Neuronal stem cell (in vitro differentiated cells): Measurements from ENCODE around the gene GARS1.

ENCODE experiments used
- DNase-seq: peaks from one replicate; pipeline ENCODE4 v3.0.0-alpha.2; 2013; ENCODE audit warnings: low spot score
- H2AFZ ChIP-seq: one replicate; pipeline ENCODE4 v1.6.1; 2013; ENCODE audit warnings: mild to moderate bottlenecking, low read length, inconsistent platforms
- H2AK5ac ChIP-seq: 2 replicates; pipeline ENCODE4 v1.6.1; 2013; ENCODE audit warnings: low read depth, mild to moderate bottlenecking, inconsistent platforms, low read length, moderate library complexity, mixed read lengths
- H2BK120ac ChIP-seq: 2 replicates; pipeline ENCODE4 v1.6.1; 2013; ENCODE audit warnings: low read depth, mild to moderate bottlenecking, inconsistent platforms, low read length, moderate library complexity, mixed read lengths
- H2BK12ac ChIP-seq: one replicate; pipeline ENCODE4 v1.6.1; 2013; ENCODE audit warnings: low read length, inconsistent platforms
- H2BK15ac ChIP-seq: 2 replicates; pipeline ENCODE4 v1.6.1; 2013; ENCODE audit warnings: mild to moderate bottlenecking, low read length, inconsistent platforms, mixed read lengths
- H2BK5ac ChIP-seq: one replicate; pipeline ENCODE4 v1.6.1; 2013; ENCODE audit warnings: inconsistent platforms, mild to moderate bottlenecking, low read length, moderate library complexity
- H3K14ac ChIP-seq: one replicate; pipeline ENCODE4 v1.6.1; 2013; ENCODE audit warnings: low read length, inconsistent platforms
- H3K18ac ChIP-seq: 2 replicates; pipeline ENCODE4 v1.6.1; 2013; ENCODE audit warnings: low read length, inconsistent platforms
- H3K23ac ChIP-seq: 2 replicates; pipeline ENCODE4 v1.6.1; 2013; ENCODE audit warnings: low read depth, mild to moderate bottlenecking, mixed read lengths, low read length, inconsistent platforms; ENCODE audit not compliant: poor library complexity
- H3K27ac ChIP-seq: replicated peaks from 3 replicates; pipeline ENCODE4 v1.5.1; 2013; ENCODE audit warnings: low read length, inconsistent platforms
- H3K27me3 ChIP-seq, 3 experiments: 2 replicates each; pipeline ENCODE4 v1.6.1; 2013; ENCODE audit warnings: low read length in 3 of 3, mild to moderate bottlenecking in 2 of 3, inconsistent platforms in 1 of 3, low read depth in 1 of 3, mixed read lengths in 1 of 3, moderate library complexity in 1 of 3; ENCODE audit not compliant: control insufficient read depth in 3 of 3, insufficient read depth in 3 of 3
- H3K36me3 ChIP-seq, 2 donors: replicated peaks in 1 of 2; 2 replicates each; pipeline ENCODE4 v1.6.1; 2013; ENCODE audit warnings: low read length in 2 of 2; ENCODE audit not compliant: control insufficient read depth in 2 of 2, insufficient read depth in 2 of 2
- H3K4ac ChIP-seq: 2 replicates; pipeline ENCODE4 v1.6.1; 2013; ENCODE audit warnings: inconsistent platforms, mild to moderate bottlenecking, low read length, moderate library complexity
- H3K4me1 ChIP-seq, 2 donors: 1 replicate in 1 of 2; 2 replicates in 1 of 2; pipeline ENCODE4 v1.6.1; 2013; ENCODE audit warnings: low read length in 2 of 2, low read depth in 1 of 2; ENCODE audit not compliant: control insufficient read depth in 2 of 2, insufficient read depth in 1 of 2
- H3K4me2 ChIP-seq: one replicate; pipeline ENCODE4 v1.6.1; 2013; ENCODE audit warnings: mild to moderate bottlenecking, low read length, inconsistent platforms; ENCODE audit not compliant: insufficient read depth, poor library complexity, severe bottlenecking
- H3K4me3 ChIP-seq, 2 donors: 2 replicates each; pipeline ENCODE4 v1.5.1; 2013; ENCODE audit warnings: low read length in 2 of 2, mild to moderate bottlenecking in 2 of 2, inconsistent platforms in 1 of 2, moderate library complexity in 1 of 2
- H3K79me1 ChIP-seq: one replicate; pipeline ENCODE4 v1.6.1; 2013; ENCODE audit warnings: low read depth, mild to moderate bottlenecking, inconsistent platforms, low read length, moderate library complexity
- H3K9ac ChIP-seq: one replicate; pipeline ENCODE4 v1.6.1; 2013; ENCODE audit warnings: mild to moderate bottlenecking, low read depth, low read length, inconsistent platforms; ENCODE audit not compliant: poor library complexity
- H3K9me3 ChIP-seq, 2 donors: replicated peaks in 1 of 2; 2 replicates each; pipeline versions ENCODE3 to v1.6.1; 2013; ENCODE audit warnings: low read length in 2 of 2, mild to moderate bottlenecking in 2 of 2, inconsistent platforms in 1 of 2, low read depth in 1 of 2, mixed read lengths in 1 of 2, moderate library complexity in 1 of 2; ENCODE audit not compliant: control insufficient read depth in 2 of 2, insufficient read depth in 1 of 2
- H4K8ac ChIP-seq: one replicate; pipeline ENCODE4 v1.6.1; 2013; ENCODE audit warnings: low read depth, mild to moderate bottlenecking, inconsistent platforms, low read length, moderate library complexity
- H4K91ac ChIP-seq: one replicate; pipeline ENCODE4 v1.6.1; 2013; ENCODE audit warnings: low read length, low read depth, mild to moderate bottlenecking, inconsistent platforms; ENCODE audit not compliant: poor library complexity
- WGBS, 2 donors: extraction: QIAGEN DNeasy Blood & Tissue Kit; methylation state at CpG; one replicate each; pipeline ENCODE4 v1.1.7; 2013; ENCODE audit warnings: missing lambda C conversion rate in 2 of 2, mixed read lengths in 1 of 2; ENCODE audit not compliant: insufficient read length in 2 of 2, insufficient replicate concordance in 1 of 2; ENCODE audit errors: extremely low coverage in 2 of 2; 5-methylcytosine and 5-hydroxymethylcytosine counted together

Gene GARS1

DNA sequence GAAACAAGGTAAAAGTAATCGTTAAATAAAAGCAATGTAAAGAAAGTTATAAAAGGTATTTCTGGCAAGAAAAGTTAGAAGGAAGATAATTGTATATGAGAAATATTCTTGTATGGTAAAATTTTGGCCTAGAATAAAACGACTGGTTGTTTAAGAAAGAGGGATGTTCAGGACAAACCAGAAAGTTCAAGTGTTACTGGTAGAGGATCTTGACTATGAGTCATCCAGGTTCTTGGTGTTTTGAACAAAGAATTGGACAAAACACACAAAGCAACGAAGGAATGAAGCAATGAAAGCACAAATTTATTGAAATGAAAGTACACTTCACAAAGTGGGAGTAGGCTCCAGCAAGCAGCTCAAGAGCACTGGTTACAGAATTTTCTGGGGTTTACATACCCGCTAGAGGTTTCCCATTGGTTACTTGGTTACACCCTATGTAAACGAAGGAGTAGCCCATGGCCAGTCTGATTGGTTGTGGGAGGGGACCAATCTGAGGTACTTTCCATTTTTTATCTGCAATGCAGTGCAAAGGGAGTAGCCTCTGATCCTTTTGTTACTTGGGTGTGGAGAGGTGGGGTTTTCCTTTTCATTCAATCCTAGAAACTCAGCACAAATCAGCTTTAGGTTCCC, 22.4 kb upstream of the GARS1 start:
- H3K36me3 ChIP-seq: peaks cover 0 to 42% of the 10 kb centered on the region in 2 donors
- no peak overlapping the region for H2AK5ac ChIP-seq
- H2BK15ac ChIP-seq: no peak overlapping the region
- no peak overlapping the region for H2AFZ ChIP-seq
- DNase-seq: no peak
- H3K27me3 ChIP-seq: no peaks in the 10 kb centered on the region
- no peak overlapping the region for H3K18ac ChIP-seq
- no peak overlapping the region for H3K4me2 ChIP-seq
- H4K8ac ChIP-seq: no peak overlapping the region
- H2BK12ac ChIP-seq: no peak overlapping the region
- no peaks in the 10 kb centered on the region for H3K4me1 ChIP-seq
- no peak overlapping the region for H3K23ac ChIP-seq
- H4K91ac ChIP-seq: no peak overlapping the region
- H3K27ac ChIP-seq: no peak overlapping the region
- H3K4me3 ChIP-seq: no peak overlapping the region
- H3K4ac ChIP-seq: no peak overlapping the region
- no peak overlapping the region for H2BK120ac ChIP-seq
- no peak overlapping the region for H2BK5ac ChIP-seq
- peaks cover 3 to 33% of the 10 kb centered on the region in 2 donors for H3K9me3 ChIP-seq
- WGBS, 2 donors: 100% methylated on average over 1 of the region's 5 CpGs; no CpG with 5 or more reads in 1 of the 2 donors
- H3K79me1 ChIP-seq: no peaks in the 10 kb centered on the region
- H3K9ac ChIP-seq: no peak overlapping the region
- H3K14ac ChIP-seq: no peak overlapping the region

DNA sequence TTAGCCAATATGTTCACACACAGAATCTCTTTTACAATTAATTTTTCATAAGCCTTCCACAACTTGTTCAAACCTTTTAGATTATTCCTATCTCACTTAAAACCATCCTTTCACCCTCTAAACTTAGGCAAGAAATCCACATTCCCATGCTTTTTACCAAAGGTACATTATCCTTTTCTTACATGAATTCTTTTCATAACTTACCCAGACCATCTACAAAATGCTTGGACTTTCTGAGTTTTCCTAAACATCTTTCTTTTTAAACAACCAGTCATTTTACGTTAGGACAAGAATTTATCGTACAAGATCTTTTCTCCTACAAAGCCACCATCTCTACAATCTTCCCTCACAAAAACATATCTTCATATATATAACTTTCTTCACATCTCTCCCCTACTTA, 18.8 kb upstream of the GARS1 start:
- H3K23ac ChIP-seq: no peak overlapping the region
- H3K27ac ChIP-seq: no peak overlapping the region
- peaks cover 6 to 56% of the 10 kb centered on the region in 2 donors for H3K36me3 ChIP-seq
- H4K91ac ChIP-seq: no peak overlapping the region
- H2AK5ac ChIP-seq: no peak overlapping the region
- WGBS, 2 donors: 100% methylated on average over 1 of the region's 2 CpGs; no CpG with 5 or more reads in 1 of the 2 donors
- H2BK5ac ChIP-seq: no peak overlapping the region
- no peak overlapping the region for H3K18ac ChIP-seq
- DNase-seq: no peak
- H2BK120ac ChIP-seq: no peak overlapping the region
- H3K4me2 ChIP-seq: no peak overlapping the region
- no peak overlapping the region for H2AFZ ChIP-seq
- H2BK12ac ChIP-seq: no peak overlapping the region
- H3K4ac ChIP-seq: no peak overlapping the region
- no peak overlapping the region for H2BK15ac ChIP-seq
- H3K79me1 ChIP-seq: peaks cover 5% of the 10 kb centered on the region
- H3K9me3 ChIP-seq: peaks cover 8 to 51% of the 10 kb centered on the region in 2 donors
- H3K9ac ChIP-seq: no peak overlapping the region
- no peak overlapping the region for H3K4me3 ChIP-seq
- no peak overlapping the region for H4K8ac ChIP-seq
- H3K4me1 ChIP-seq: no peaks in the 10 kb centered on the region
- no peak overlapping the region for H3K14ac ChIP-seq
- no peaks in the 10 kb centered on the region for H3K27me3 ChIP-seq

DNA sequence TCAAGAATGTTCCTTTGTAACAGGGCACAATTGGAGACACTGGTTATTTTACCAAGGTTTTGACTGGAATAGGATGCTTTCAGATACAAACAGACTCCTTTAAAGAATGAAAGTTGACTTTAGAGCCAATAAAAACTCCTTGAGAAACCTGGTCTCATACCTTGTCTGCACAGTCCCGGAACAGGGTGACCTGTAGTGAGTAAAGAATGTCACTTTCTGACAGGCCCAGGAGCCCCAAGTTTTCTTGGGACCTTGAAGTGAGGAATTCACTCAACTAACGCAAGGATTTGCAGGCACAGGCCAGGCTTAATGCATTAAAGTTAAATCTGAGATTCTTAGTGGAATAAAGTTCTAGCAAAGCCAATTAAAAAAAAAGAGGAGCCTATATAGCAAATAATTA, 11.5 kb upstream of the GARS1 start:
- peaks cover 5% of the 10 kb centered on the region for H3K79me1 ChIP-seq
- H3K23ac ChIP-seq: no peak overlapping the region
- H3K4me1 ChIP-seq: no peaks in the 10 kb centered on the region
- H3K4me2 ChIP-seq: no peak overlapping the region
- H2BK12ac ChIP-seq: no peak overlapping the region
- H2AK5ac ChIP-seq: no peak overlapping the region
- H3K36me3 ChIP-seq: peaks cover 6 to 69% of the 10 kb centered on the region in 2 donors
- DNase-seq: no peak
- no peak overlapping the region for H3K18ac ChIP-seq
- H2BK15ac ChIP-seq: no peak overlapping the region
- no peak overlapping the region for H2BK5ac ChIP-seq
- no peak overlapping the region for H3K4me3 ChIP-seq
- no peak overlapping the region for H3K4ac ChIP-seq
- no peak overlapping the region for H3K14ac ChIP-seq
- no peak overlapping the region for H2BK120ac ChIP-seq
- WGBS, 2 donors: no CpG with 5 or more reads among the region's 2 CpGs
- H2AFZ ChIP-seq: no peak overlapping the region
- H4K8ac ChIP-seq: no peak overlapping the region
- no peak overlapping the region for H4K91ac ChIP-seq
- no peak overlapping the region for H3K9ac ChIP-seq
- H3K9me3 ChIP-seq: peaks cover 2 to 36% of the 10 kb centered on the region in 2 donors
- no peaks in the 10 kb centered on the region for H3K27me3 ChIP-seq
- H3K27ac ChIP-seq: no peak overlapping the region

DNA sequence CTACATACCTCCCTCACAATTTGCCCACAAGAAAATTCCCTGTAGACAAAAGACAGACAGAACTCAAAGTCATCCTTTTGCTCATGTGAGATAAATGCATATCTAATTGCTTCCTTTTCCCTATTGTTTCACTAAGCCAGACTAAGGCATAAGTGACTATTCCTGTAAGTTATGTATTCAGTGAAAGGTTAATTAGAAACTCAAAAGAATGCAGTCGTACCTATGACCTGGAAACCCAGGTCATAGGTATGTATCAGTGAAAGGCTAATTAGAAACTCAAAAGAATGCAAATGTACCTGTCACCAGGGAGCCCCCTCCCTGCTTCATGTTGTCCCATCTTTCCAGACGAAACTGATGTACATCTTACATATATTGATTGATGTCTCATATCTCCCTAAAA, 10.3 kb upstream of the GARS1 start:
- H4K91ac ChIP-seq: no peak overlapping the region
- H3K4me2 ChIP-seq: no peak overlapping the region
- no peak overlapping the region for H2AFZ ChIP-seq
- peaks cover 0 to 56% of the 10 kb centered on the region in 2 donors for H3K36me3 ChIP-seq
- no peak overlapping the region for H3K4me3 ChIP-seq
- peaks cover 0 to 29% of the 10 kb centered on the region in 2 donors for H3K9me3 ChIP-seq
- no peaks in the 10 kb centered on the region for H3K27me3 ChIP-seq
- H3K14ac ChIP-seq: no peak overlapping the region
- H2BK12ac ChIP-seq: no peak overlapping the region
- H2BK15ac ChIP-seq: no peak overlapping the region
- peaks cover 5% of the 10 kb centered on the region for H3K79me1 ChIP-seq
- no peak overlapping the region for H3K9ac ChIP-seq
- no peak overlapping the region for H2BK120ac ChIP-seq
- no peak overlapping the region for H3K18ac ChIP-seq
- no peak for DNase-seq
- no peaks in the 10 kb centered on the region for H3K4me1 ChIP-seq
- H3K27ac ChIP-seq: no peak overlapping the region
- H4K8ac ChIP-seq: no peak overlapping the region
- H3K23ac ChIP-seq: no peak overlapping the region
- no peak overlapping the region for H3K4ac ChIP-seq
- no peak overlapping the region for H2AK5ac ChIP-seq
- no CpG with 5 or more reads among the region's 2 CpGs for WGBS, 2 donors
- no peak overlapping the region for H2BK5ac ChIP-seq
